K562 (cell line): ENCODE measurements around the gene SZT2. TPM values are rescaled to one million over a fixed set of nuclear protein-coding genes. Genes with fewer than 3 reads are reported as not detected.

Experiments used
- ATAC-seq: fragments of 200-7000 bp; cut with Tn5 transposase; 3 replicates; pipeline ENCODE4 v1.9.1; 2020; ENCODE audit warnings: moderate library complexity
- BruUV-seq: library from RNA; stranded (reverse); fragments of 400-500 nt; replicated peaks from 2 replicates; lab custom pipeline; 2021; lab: Mats Ljungman, UMichigan
- CTCF ChIA-PET: fragments of 300-600 bp; formaldehyde crosslinking; extraction: SDS; loops from one replicate; lab custom pipeline; 2021; ENCODE audit warnings: low intra/inter-chr PET ratio; lab: Yijun Ruan, JAX
- POLR2A ChIA-PET: fragments of 300-600, 350-650 bp; sonication (Branson Sonifier 250); formaldehyde crosslinking; extraction: SDS; loops from one replicate; lab custom pipeline; 2021; ENCODE audit warnings: antibody characterized with exemption, inconsistent platforms; lab: Yijun Ruan, JAX
- DNase-seq, 4 experiments: peaks; one replicate each; pipeline versions ENCODE4 v3.0.0 to v3.0.0-alpha.2; 2011 to 2018; ENCODE audit warnings: low spot score in 3 of 4, mixed read lengths in 3 of 4; ENCODE audit errors: extremely low read depth in 1 of 4
- FAIRE-seq: peaks from 2 replicates; lab custom pipeline; 2011; peaks lifted over from hg19 to GRCh38; lab: Jason Lieb, UNC
- H2AFZ ChIP-seq: 2 replicates; pipeline ENCODE4 v1.6.0; 2011; ENCODE audit warnings: low read depth, low read length, control low read depth, inconsistent platforms
- H3K27ac ChIP-seq: fragments of 200-600 bp; 3 replicates; pipeline ENCODE4 v1.8.0; 2011; ENCODE audit warnings: low read depth, mild to moderate bottlenecking, control low read depth, inconsistent platforms, low read length, moderate library complexity, mixed read lengths; ENCODE audit errors: extremely low read depth
- H3K27me3 ChIP-seq, 2 experiments: fragments of 300-600 bp in 1 of 2; 2 replicates in 1 of 2; 3 replicates in 1 of 2; pipeline versions ENCODE4 v1.6.0 to v1.8.0; 2011; ENCODE audit warnings: inconsistent platforms in 2 of 2, low read length in 2 of 2, mild to moderate bottlenecking in 1 of 2, mixed read lengths in 1 of 2, moderate library complexity in 1 of 2; ENCODE audit not compliant: control insufficient read depth in 2 of 2, insufficient read depth in 2 of 2
- H3K36me3 ChIP-seq: fragments of 300-600 bp; 3 replicates; pipeline ENCODE4 v1.8.0; 2011; ENCODE audit warnings: mild to moderate bottlenecking, low read length, inconsistent platforms; ENCODE audit not compliant: control insufficient read depth, insufficient read depth
- H3K4me1 ChIP-seq, 2 experiments: fragments of 200-600 bp in 1 of 2; replicated peaks in 1 of 2; 2 replicates in 1 of 2; 3 replicates in 1 of 2; pipeline versions ENCODE4 v1.5.1 to v1.8.0; 2011; ENCODE audit warnings: inconsistent platforms in 2 of 2, low read length in 2 of 2, mild to moderate bottlenecking in 1 of 2, mixed read lengths in 1 of 2, moderate library complexity in 1 of 2; ENCODE audit not compliant: control insufficient read depth in 2 of 2, insufficient read depth in 2 of 2
- H3K4me2 ChIP-seq: 2 replicates; pipeline ENCODE4 v1.6.1; 2011; ENCODE audit warnings: low read length, control low read depth, inconsistent platforms, mixed read lengths; ENCODE audit not compliant: insufficient read depth
- H3K4me3 ChIP-seq: fragments of 200-600 bp; sonication (generic), shearing (Covaris generic); 2 replicates; pipeline ENCODE4 v1.5.1; 2016; ENCODE audit warnings: control low read depth, inconsistent platforms
- H3K79me2 ChIP-seq: fragments of 200-600 bp; 3 replicates; pipeline ENCODE4 v1.8.0; 2011; ENCODE audit warnings: low read length, inconsistent platforms; ENCODE audit not compliant: control insufficient read depth, insufficient read depth
- H3K9ac ChIP-seq, 2 experiments: 2 replicates each; pipeline versions ENCODE4 v1.6.0 to v1.6.1; 2011; ENCODE audit warnings: low read depth in 2 of 2, low read length in 2 of 2, control low read depth in 1 of 2, inconsistent platforms in 1 of 2, mild to moderate bottlenecking in 1 of 2, mixed read lengths in 1 of 2; ENCODE audit not compliant: insufficient read depth in 1 of 2
- H3K9me1 ChIP-seq: one replicate; pipeline ENCODE4 v1.6.0; 2011; ENCODE audit warnings: inconsistent platforms, mild to moderate bottlenecking, low read length, moderate library complexity; ENCODE audit not compliant: control insufficient read depth, insufficient read depth
- H3K9me3 ChIP-seq: replicated peaks from 2 replicates; pipeline ENCODE4 v1.5.1; 2011; ENCODE audit warnings: low read depth, low read length, inconsistent platforms; ENCODE audit not compliant: control insufficient read depth, insufficient read depth
- H4K20me1 ChIP-seq: replicated peaks from 2 replicates; pipeline ENCODE4 v1.6.1; 2011; ENCODE audit warnings: low read length, inconsistent platforms, mixed read lengths; ENCODE audit not compliant: control insufficient read depth, insufficient read depth
- EGR1 ChIP-seq: fragments of 450-650 bp; conservative IDR thresholded peaks from 2 replicates; pipeline ENCODE4 v1.6.1; 2017; ENCODE audit warnings: mild to moderate bottlenecking
- SUPT5H ChIP-seq: fragments of 450-650 bp; IDR thresholded peaks from 2 replicates; pipeline ENCODE4 v1.6.1; 2016
- TBP ChIP-seq: optimal IDR thresholded peaks from 2 replicates; pipeline ENCODE3; 2011; ENCODE audit warnings: low read depth, low read length, improper control_type of control experiment
- WGBS: fragments of 100-300 bp; shearing (Covaris generic); methylation state at CpG from one replicate; pipeline ENCODE4 v1.1.6; 2016; ENCODE audit warnings: low coverage, mixed read lengths; ENCODE audit not compliant: insufficient coverage; ENCODE audit errors: missing lambda C conversion rate; 5-methylcytosine and 5-hydroxymethylcytosine counted together
- in situ Hi-C: fragments of 300-500 bp; cut with MboI; formaldehyde crosslinking; loops from 4 replicates; pipeline ENCODE4 v1.15.0; 2018; ENCODE audit warnings: inconsistent platforms, mixed read lengths
- intact Hi-C: fragments of 100-400 bp; cut with micrococcal nuclease; formaldehyde crosslinking; loops from 2 replicates; pipeline ENCODE4 v1.14.2; 2022
- polyA plus RNA-seq, 8 experiments: library from polyadenylated mRNA; depleted of rRNA in 4 of 8; stranded (reverse) in 5 of 8; unstranded in 3 of 8; fragments of >200 nt; fragmentation: Nextera tagmentation in 2 of 8; fragmentation: Illumina TruSeq in 1 of 8; extraction: Ambion mirVana in 2 of 8; extraction: Trizol in 1 of 8; gene quantifications; 2 replicates each; pipeline versions ENCODE4 v1.2.1 to v1.2.3, GENCODE V29; 2011 to 2014; ENCODE audit warnings: inconsistent platforms in 1 of 8, missing spikeins in 1 of 8
- total RNA-seq, 7 experiments: library from RNA; depleted of rRNA in 6 of 7; stranded (reverse); fragments of >200 nt in 6 of 7; fragmentation: Illumina TruSeq in 2 of 7; extraction: Trizol in 2 of 7; gene quantifications; 2 replicates each; pipeline versions ENCODE4 v1.2.1 to v1.2.3, GENCODE V29; 2011 to 2021; ENCODE audit warnings: low replicate concordance in 1 of 7
- TF ChIP-seq, protein P1 (sequence below): fragments of 250-450 bp; sonication (Bioruptor Pico); IDR thresholded peaks from 2 replicates; pipeline ENCODE4 v1.8.0; 2021; ENCODE audit warnings: mild to moderate bottlenecking, moderate library complexity
- TF ChIP-seq, protein P2 (sequence below): fragments of 450-650 bp; IDR thresholded peaks from 2 replicates; pipeline ENCODE4 v1.6.1; 2016; ENCODE audit warnings: low read depth
- TF ChIP-seq, protein P3 (sequence below): fragments of 450-650 bp; IDR thresholded peaks from 2 replicates; pipeline ENCODE4 v1.6.1; 2016; ENCODE audit warnings: mild to moderate bottlenecking

SZT2 gene
- total and polyA plus RNA-seq, 9 of the 15 experiments (the other 6 are each of a cell fraction or from before 2014, with no cell fraction given) = 0.88 to 31.0 (median 12.8) TPM

DNA sequence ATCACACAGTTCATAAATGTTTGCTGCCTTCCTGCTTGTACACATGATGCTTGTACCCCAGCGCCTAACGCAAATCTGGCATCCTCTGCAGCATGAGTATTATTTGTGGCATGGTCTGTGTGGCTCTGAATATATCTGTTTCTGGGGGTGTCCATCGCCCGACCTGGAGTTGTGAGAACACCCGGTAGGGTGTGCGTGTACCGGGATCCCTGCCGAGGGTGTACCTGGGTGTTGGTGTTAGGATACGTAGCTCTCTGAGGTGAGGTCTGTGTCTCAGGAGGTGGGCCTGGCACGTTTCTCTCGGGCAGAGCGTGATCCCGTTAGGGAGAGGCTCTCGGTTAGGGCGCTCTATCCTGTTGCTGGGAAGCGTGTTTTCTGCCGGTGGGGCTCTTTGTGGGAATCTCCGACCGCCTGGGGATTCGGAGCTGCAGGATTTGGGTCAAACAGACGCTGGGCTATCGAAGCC, 41.3 kb upstream of the SZT2 start (continued):
- TF ChIP-seq SUPT5H = no peak
- TF ChIP-seq, protein P1, sequence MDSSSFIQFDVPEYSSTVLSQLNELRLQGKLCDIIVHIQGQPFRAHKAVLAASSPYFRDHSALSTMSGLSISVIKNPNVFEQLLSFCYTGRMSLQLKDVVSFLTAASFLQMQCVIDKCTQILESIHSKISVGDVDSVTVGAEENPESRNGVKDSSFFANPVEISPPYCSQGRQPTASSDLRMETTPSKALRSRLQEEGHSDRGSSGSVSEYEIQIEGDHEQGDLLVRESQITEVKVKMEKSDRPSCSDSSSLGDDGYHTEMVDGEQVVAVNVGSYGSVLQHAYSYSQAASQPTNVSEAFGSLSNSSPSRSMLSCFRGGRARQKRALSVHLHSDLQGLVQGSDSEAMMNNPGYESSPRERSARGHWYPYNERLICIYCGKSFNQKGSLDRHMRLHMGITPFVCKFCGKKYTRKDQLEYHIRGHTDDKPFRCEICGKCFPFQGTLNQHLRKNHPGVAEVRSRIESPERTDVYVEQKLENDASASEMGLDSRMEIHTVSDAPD (CRISPR knock-in tag) = no peak

DNA sequence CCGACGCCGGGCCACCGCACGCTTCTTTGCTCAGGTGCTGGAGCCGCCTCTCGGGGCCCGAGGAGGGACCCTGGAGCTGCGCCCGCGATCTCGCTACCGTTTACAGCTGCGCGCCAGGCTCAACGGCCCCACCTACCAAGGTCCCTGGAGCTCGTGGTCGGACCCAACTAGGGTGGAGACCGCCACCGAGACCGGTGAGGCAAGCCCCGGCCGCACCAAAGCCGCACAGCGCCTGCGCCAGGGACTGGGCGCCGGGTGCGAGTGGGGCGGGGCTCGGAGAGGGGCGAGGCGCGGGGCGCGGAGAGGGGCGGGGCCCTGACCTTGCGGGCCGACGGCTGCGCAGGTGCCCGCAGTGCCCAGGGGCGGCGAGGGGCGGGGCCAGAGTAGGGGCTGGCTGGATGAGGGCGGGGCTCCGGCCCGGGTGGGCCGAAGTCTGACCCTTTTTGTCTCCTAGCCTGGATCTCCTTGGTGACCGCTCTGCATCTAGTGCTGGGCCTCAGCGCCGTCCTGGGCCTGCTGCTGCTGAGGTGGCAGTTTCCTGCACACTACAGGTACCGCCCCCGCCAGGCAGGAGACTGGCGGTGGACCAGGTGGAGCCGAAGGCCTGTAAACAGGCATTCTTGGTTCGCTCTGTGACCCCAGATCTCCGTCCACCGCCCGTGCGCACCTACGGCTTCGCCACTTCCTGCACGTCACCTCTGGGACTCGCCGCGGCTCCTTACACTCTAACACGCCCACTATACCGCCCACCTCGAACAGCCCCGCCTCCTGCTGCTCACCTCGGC, 40.7 kb upstream of the SZT2 start:
- Histone ChIP-seq H3K9me1 (no peaks in the 10 kb centered on the region), H3K4me3 (no peak overlapping the region), H3K27ac (no peak overlapping the region), H2AFZ (peak overlapping the region; percentile 53), H3K4me2 (0 out of 2 replicates have a peak overlapping the region, but pooled peaks have one; percentile 4), H3K4me1 (peaks cover 13 to 17% of the 10 kb centered on the region in 2 experiments; a peak in 4 of 5 replicates), H3K9ac (no peak overlapping the region; a peak in 1 of 4 replicates), H3K9me3 (no peaks in the 10 kb centered on the region), H3K36me3 (no peaks in the 10 kb centered on the region), H4K20me1 (no peaks in the 10 kb centered on the region), H3K27me3 (no peaks in the 10 kb centered on the region), H3K79me2 (no peaks in the 10 kb centered on the region)
- POLR2A ChIA-PET = interaction anchor here (1.1 kb wide), 1 partner anchor 18 kb away, joined by 3 read pairs; no protein-coding TSS in a partner anchor
- peak; percentile 69 for ATAC-seq
- no peak for FAIRE-seq
- in situ Hi-C loops = no loop called here
- intact Hi-C loops = no loop called here
- WGBS = 82% methylated on average over 48 of the region's 72 CpGs
- CTCF ChIA-PET = no interaction called here
- DNase-seq = peak in 2 of 4 experiments; percentile 37
- no TSS peak for BruUV-seq
- TF ChIP-seq, protein P2, sequence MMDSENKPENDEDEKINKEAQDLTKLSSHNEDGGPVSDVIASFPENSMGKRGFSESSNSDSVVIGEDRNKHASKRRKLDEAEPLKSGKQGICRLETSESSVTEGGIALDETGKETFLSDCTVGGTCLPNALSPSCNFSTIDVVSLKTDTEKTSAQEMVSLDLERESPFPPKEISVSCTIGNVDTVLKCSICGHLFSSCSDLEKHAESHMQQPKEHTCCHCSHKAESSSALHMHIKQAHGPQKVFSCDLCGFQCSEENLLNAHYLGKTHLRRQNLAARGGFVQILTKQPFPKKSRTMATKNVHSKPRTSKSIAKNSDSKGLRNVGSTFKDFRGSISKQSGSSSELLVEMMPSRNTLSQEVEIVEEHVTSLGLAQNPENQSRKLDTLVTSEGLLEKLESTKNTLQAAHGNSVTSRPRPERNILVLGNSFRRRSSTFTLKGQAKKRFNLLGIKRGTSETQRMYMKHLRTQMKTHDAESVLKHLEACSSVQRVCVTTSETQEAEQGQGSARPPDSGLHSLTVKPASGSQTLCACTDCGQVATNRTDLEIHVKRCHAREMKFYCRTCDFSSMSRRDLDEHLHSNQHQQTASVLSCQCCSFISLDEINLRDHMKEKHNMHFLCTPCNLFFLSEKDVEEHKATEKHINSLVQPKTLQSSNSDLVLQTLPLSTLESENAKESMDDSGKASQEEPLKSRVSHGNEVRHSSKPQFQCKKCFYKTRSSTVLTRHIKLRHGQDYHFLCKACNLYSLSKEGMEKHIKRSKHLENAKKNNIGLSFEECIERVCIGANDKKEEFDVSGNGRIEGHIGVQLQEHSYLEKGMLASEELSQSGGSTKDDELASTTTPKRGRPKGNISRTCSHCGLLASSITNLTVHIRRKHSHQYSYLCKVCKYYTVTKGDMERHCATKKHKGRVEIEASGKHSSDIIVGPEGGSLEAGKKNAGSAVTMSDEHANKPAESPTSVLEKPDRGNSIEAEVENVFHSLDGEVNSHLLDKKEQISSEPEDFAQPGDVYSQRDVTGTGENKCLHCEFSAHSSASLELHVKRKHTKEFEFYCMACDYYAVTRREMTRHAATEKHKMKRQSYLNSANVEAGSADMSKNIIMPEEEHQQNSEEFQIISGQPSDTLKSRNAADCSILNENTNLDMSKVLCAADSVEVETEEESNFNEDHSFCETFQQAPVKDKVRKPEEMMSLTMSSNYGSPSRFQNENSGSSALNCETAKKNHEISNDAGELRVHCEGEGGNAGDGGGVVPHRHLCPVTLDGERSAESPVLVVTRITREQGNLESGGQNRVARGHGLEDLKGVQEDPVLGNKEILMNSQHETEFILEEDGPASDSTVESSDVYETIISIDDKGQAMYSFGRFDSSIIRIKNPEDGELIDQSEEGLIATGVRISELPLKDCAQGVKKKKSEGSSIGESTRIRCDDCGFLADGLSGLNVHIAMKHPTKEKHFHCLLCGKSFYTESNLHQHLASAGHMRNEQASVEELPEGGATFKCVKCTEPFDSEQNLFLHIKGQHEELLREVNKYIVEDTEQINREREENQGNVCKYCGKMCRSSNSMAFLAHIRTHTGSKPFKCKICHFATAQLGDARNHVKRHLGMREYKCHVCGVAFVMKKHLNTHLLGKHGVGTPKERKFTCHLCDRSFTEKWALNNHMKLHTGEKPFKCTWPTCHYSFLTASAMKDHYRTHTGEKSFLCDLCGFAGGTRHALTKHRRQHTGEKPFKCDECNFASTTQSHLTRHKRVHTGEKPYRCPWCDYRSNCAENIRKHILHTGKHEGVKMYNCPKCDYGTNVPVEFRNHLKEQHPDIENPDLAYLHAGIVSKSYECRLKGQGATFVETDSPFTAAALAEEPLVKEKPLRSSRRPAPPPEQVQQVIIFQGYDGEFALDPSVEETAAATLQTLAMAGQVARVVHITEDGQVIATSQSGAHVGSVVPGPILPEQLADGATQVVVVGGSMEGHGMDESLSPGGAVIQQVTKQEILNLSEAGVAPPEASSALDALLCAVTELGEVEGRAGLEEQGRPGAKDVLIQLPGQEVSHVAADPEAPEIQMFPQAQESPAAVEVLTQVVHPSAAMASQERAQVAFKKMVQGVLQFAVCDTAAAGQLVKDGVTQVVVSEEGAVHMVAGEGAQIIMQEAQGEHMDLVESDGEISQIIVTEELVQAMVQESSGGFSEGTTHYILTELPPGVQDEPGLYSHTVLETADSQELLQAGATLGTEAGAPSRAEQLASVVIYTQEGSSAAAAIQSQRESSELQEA = no peak
- no peak for TF ChIP-seq TBP
- TF ChIP-seq EGR1 = peak; percentile 75
- TF ChIP-seq, protein P3, sequence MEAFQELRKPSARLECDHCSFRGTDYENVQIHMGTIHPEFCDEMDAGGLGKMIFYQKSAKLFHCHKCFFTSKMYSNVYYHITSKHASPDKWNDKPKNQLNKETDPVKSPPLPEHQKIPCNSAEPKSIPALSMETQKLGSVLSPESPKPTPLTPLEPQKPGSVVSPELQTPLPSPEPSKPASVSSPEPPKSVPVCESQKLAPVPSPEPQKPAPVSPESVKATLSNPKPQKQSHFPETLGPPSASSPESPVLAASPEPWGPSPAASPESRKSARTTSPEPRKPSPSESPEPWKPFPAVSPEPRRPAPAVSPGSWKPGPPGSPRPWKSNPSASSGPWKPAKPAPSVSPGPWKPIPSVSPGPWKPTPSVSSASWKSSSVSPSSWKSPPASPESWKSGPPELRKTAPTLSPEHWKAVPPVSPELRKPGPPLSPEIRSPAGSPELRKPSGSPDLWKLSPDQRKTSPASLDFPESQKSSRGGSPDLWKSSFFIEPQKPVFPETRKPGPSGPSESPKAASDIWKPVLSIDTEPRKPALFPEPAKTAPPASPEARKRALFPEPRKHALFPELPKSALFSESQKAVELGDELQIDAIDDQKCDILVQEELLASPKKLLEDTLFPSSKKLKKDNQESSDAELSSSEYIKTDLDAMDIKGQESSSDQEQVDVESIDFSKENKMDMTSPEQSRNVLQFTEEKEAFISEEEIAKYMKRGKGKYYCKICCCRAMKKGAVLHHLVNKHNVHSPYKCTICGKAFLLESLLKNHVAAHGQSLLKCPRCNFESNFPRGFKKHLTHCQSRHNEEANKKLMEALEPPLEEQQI = no peak
